RPMI7951 (cell line): Measurements from ENCODE around the gene NRXN3. TPM values are rescaled to one million over a fixed set of nuclear protein-coding genes. Genes with fewer than 3 reads are reported as not detected.
"Not testable (repeated sequence)": the region's sequence is repeated elsewhere in the genome, so short reads cannot be mapped to it uniquely, and the experiment has no call there.

Source experiments
- DNase-seq: peaks from one replicate; pipeline ENCODE4 v3.0.0-alpha.2; 2012; ENCODE audit warnings: low read depth
- total RNA-seq: library from RNA; depleted of rRNA; stranded (reverse); fragments of >200 nt; shearing (Covaris generic); gene quantifications from 2 replicates; pipeline ENCODE4 v1.2.3, GENCODE V29; 2014

Gene NRXN3
- total RNA-seq, 1 experiment from 2014 or later = 0.24 TPM

- no peak for DNase-seq
These were observed 1555.0 kb downstream of the NRXN3 start for GRCh38 chr14:79724934-79725717.

- no peak for DNase-seq
These were observed 1557.7 kb downstream of the NRXN3 start for GRCh38 chr14:79727900-79728299.

- no peak for DNase-seq
These were observed 1558.2 kb downstream of the NRXN3 start for GRCh38 chr14:79728331-79728730.

DNA sequence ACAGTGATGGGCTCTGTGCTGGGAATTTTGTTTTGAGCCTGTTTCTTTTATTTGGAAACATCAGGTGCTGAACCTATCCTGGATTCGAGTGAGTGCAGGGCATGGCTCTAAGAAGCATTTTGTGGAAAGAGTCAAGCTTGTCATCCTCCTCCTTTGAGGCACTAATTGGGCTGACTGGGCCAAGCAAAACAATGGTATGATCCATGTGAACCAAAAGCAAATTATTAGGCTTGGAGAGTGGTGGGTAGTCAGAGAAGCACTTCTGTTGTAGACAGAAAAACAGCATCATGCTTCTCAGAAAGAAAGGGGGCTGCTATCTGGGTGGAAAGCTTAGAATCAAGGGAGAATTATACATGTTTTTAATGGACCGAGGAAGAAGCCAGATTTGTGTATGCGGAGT, 1559.6 kb downstream of the NRXN3 start:
- DNase-seq = no peak

DNA sequence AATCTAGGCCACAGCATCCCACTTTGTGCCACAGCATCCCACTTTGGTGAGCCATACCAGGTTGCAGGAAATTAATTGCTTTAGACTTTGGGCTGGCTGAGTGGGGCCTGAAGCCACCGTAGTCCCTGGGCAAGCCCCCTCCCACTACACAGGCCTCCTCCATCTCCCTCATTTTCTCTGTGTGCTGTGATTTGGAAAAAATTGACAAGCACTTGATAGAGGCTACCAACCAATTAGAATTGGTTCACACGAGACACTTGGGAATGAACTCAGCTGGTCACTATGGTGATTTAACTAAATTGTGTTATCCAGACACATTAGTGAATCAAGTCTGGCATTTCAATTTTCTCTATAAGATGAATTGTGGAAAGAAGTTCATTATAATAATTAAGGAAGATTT, 1560.0 kb downstream of the NRXN3 start:
- DNase-seq = no peak

DNA sequence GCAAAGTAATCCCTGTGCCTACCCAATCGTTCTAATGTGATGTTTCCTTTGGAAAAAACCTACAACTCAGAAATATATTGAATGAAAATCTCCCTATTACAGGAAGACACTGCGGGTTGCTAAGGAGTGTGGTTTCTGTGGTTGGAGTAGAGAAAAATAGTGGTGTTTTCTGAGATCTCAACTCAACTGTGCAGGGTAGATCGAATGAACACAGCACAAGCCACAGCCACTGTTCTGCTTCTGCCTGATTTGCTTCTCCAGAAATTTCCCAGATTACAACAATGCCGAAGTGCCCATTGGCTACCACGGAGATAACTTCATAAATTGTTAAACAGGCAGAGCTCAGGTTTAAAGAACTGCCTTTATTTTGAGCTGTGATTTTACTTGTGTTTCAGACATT, 1560.8 kb downstream of the NRXN3 start:
- DNase-seq = peak; percentile 28

GRCh38 chr14:79732911-79733655, 1562.9 kb downstream of the NRXN3 start:
- peak; percentile 17 for DNase-seq

DNA sequence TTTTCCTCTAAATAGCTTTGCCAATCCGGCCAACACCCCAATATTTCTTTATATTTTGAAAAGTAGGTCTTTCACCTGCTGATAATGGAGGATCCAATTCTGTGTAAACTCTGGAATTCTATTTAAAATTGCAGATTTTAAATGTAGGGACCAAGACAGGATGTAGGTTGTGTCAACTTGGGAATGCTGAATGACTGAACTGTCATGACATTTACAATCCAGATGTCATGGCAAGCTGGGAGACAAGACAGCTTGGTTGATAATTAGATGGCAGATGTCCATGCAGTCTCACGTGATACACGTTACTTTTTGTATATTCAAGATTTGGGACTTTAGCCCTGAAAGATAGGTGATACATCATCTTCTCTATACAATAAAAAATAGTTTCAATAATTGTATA, 1564.0 kb downstream of the NRXN3 start:
- no peak for DNase-seq

DNA sequence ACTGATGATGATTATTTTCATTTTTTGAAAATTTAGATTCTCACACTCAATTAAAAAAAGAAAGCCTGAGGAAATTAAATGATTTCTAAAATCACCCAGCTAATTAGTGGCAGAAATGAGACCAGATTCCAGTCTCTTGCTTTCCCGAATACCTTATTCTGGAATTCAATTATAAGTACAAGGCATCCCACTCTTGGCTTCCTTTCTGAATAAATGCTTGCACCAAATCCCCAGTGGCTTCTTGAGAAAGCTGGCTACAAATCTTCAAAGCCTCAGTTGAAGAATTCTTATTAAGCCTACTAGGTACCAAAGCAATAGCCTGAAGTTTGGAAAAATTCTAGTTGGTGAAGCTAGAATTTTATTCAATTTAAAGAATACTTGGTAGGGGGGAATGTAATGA, 1564.5 kb downstream of the NRXN3 start:
- DNase-seq = no peak

DNA sequence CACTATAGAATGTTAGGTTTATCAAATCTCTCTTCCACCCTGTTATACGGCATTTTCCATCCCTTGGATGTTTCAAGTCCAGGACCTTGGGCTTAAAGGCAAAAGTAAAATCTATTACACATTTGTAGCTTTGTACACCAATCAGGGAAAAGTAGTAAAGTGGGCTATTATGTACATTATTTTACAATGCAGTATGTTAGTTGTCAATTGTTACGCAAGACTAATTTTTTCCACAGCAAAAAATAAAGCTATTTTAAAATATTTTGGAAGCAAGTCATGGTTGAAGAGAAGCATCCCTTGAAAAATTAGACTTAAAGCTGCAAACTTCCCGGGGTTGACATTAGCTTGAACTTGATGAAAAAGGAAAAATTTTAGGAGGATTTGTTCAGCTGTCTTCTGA, 1564.9 kb downstream of the NRXN3 start:
- DNase-seq = no peak

GRCh38 chr14:79740066-79740601, 1570.0 kb downstream of the NRXN3 start:
- DNase-seq = no peak

GRCh38 chr14:79742142-79742541, 1572.0 kb downstream of the NRXN3 start:
- DNase-seq = no peak

DNA sequence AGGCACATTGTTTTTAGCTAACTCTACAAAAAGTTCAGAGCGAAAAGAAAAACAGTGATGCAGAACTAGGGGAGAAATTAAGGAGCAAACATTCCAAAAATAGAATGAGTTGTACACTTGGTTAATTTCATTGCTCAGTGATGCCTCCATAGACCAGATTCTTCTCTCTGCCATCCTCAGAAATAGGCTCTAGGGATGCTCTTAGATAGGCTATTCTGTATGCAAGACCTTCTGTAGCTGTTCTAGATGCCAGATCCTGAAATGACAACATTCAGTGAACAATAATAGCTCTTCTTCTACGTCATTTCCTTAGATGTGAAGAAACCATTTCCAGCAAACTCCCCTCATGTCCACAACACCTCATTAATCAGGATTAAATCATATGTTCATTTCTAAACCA, 1574.9 kb downstream of the NRXN3 start:
- DNase-seq = no peak

DNA sequence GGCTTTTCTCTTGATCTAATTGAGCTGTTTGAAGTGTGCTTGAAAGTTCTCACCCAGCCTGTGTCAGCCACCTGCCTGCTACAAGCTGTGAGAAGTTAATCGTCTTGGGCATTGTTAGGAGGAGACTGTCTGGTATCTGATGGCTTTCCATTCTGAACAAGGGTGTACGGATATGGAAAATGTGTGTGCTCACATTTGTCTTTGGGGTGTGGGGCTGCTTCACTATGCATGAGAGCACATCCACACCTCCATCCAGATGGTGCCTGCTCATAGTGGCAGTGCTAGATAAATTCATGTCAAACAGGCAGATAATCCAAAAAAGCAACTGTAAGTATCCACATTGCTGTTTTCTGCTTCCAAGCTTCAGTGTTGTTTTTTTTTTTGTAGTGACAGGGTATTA, 1578.9 kb downstream of the NRXN3 start:
- no peak for DNase-seq

DNA sequence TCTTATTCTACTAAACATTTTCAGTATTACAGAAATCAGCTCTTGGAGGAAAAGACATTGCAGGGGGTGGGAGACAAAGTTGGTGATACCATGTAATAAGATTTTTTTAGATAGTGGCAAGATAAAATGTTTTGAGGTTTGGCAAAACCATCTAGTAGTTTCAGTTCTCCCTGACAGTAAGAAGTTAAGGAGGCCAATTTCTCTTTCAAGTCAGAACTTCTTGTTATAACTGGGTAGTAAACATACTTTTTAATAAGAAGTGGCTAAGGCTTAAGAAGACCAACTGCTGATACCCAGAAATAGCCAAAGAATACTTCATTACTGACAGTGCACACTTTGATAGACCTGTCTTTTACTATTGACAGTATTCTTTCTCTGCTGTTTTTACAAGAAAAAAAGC, 1588.8 kb downstream of the NRXN3 start:
- DNase-seq = no peak

- DNase-seq = no peak
These were observed 1594.2 kb downstream of the NRXN3 start for GRCh38 chr14:79764323-79764722.

GRCh38 chr14:79766511-79766910, 1596.3 kb downstream of the NRXN3 start:
- DNase-seq = no peak

- no peak for DNase-seq
These were observed 1597.1 kb downstream of the NRXN3 start for GRCh38 chr14:79767251-79767650.

- DNase-seq = not testable (repeated sequence)
These were observed 1597.5 kb downstream of the NRXN3 start for GRCh38 chr14:79767721-79768120.

- no peak for DNase-seq
These were observed 1611.7 kb downstream of the NRXN3 start for GRCh38 chr14:79781882-79782281.

DNA sequence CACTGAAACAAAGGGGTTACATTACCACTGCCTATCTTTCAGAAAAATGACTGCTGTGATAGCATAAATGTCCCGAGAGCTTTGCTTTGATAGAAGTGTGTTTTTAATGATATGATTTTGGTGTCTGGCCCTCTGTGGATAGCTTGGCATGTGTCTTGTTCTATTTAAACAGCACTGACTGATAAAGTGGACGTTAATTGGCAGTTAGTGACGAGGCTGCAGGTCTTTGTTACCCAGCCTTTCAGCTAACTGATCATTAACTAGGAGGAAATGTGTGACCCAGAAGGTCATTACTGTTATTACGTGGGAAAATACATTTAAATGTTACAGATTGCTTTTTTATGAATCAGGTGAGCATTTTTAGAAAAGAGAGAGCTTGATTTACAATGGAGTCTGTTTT, 1612.9 kb downstream of the NRXN3 start:
- no peak for DNase-seq

GRCh38 chr14:79786522-79786921, 1616.3 kb downstream of the NRXN3 start:
- DNase-seq = no peak

DNA sequence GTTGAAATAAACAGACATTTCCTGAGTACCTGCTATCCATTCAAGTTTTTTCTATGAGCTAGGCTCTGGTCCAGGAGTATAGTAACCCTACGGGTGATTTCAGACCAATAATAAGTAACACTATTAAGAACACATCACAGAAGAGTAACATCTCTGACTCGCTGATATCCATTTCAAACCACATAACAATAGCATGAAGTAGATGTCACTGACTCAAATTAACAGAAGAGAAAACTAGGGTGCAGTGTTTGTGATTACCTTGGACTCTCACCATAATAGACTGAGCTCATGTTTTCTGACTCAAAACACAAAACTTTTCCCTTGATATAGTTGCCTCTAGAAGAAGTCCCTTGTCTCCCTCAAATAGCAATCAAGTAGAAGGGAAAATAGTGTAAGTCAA, 1618.2 kb downstream of the NRXN3 start:
- no peak for DNase-seq
